ENCODE data around the gene IPO8.

- TF ChIP-seq POLR2A (IDR thresholded peaks at IDR 0.05; ENCODE audit: low read depth, low read length) (no peak), POLR2AphosphoS5 (IDR thresholded peaks at IDR 0.05; ENCODE audit: low read depth, low read length) (no peak), TAF1 (IDR thresholded peaks at IDR 0.05; ENCODE audit: borderline replicate concordance, low read depth, low read length) (no peak)
These were observed 33.9 kb upstream of the IPO8 start for GRCh38 chr12:30729547-30729946.
